Measurements from ENCODE around the gene TDRD7. TPM values are rescaled to one million over a fixed set of nuclear protein-coding genes. Genes with fewer than 3 reads are reported as not detected.

TDRD7 gene
- total and polyA plus RNA-seq, 9 of the 15 experiments (the other 6 are each of a cell fraction or from before 2014, with no cell fraction given), result 2.2 to 7.7 (median 5.2) TPM

GRCh38 chr9:97502984-97503861, 91.3 kb downstream of the TDRD7 start (continued):
- TF ChIP-seq CREB3 (tag; conservative IDR thresholded peaks at IDR 0.05; ENCODE audit: low read depth), result no peak
- TF ChIP-seq BCOR (IDR thresholded peaks at IDR 0.05), result peak; percentile 65; the same call in 1 of the 2 replicates
- peak; percentile 6; the same call in 1 of the 2 replicates for TF ChIP-seq PKNOX1 (IDR thresholded peaks at IDR 0.05)
- TF ChIP-seq TOE1 (IDR thresholded peaks at IDR 0.05; ENCODE audit: borderline replicate concordance), result no peak; the same call in 1 of the 2 replicates
- TF ChIP-seq TOE1 (CRISPR knock-in tag; IDR thresholded peaks at IDR 0.05; ENCODE audit: borderline replicate concordance, low read depth), result no peak
- no peak for TF ChIP-seq LARP7 (IDR thresholded peaks at IDR 0.05)
- TF ChIP-seq TCF7 (IDR thresholded peaks at IDR 0.05; ENCODE audit: borderline replicate concordance), result peak; percentile 99
- peak; percentile 93 for TF ChIP-seq KLF13 (tag; IDR thresholded peaks at IDR 0.05; ENCODE audit: borderline replicate concordance, low read depth)
- peak; percentile 85 for TF ChIP-seq GATA2 (CRISPR knock-in tag; IDR thresholded peaks at IDR 0.05)
- no peak for TF ChIP-seq ASH1L (IDR thresholded peaks at IDR 0.05; ENCODE audit: borderline replicate concordance, low read depth, partially characterized antibody)
- TF ChIP-seq CC2D1A (IDR thresholded peaks at IDR 0.05), result no peak
- peak; percentile 41; the same call in 1 of the 2 replicates for TF ChIP-seq GTF2F1 (IDR thresholded peaks at IDR 0.05; ENCODE audit: low read depth, low read length)
- no peak for TF ChIP-seq ZNF77 (CRISPR knock-in tag; IDR thresholded peaks at IDR 0.05)
- TF ChIP-seq MYNN (IDR thresholded peaks at IDR 0.05), result peak; percentile 78; the same call in 1 of the 2 replicates
- no peak for TF ChIP-seq MYNN (CRISPR knock-in tag; IDR thresholded peaks at IDR 0.05)
- no peak for TF ChIP-seq HDGF (IDR thresholded peaks at IDR 0.05)
- TF ChIP-seq EGR1 (conservative IDR thresholded peaks at IDR 0.05), result peak; percentile 92
- TF ChIP-seq FOXJ2 (tag; IDR thresholded peaks at IDR 0.05), result peak; percentile 49; the same call in 1 of the 2 replicates
- peak; percentile 74 for TF ChIP-seq ATF7 (IDR thresholded peaks at IDR 0.05)
- no peak for TF ChIP-seq BRF2 (IDR thresholded peaks at IDR 0.05; ENCODE audit: borderline replicate concordance, insufficient read depth, insufficient read length)

All from K562 (cell line).